A673 (cell line): ENCODE results near the gene ELL. TPM values are rescaled to one million over a fixed set of nuclear protein-coding genes. Genes with fewer than 3 reads are reported as not detected.
"Not testable (repeated sequence)": the region's sequence is repeated elsewhere in the genome, so short reads cannot be mapped to it uniquely, and the experiment has no call there.

Source experiments
- BruUV-seq: library from RNA; stranded (reverse); fragments of 400-500 nt; replicated peaks from 2 replicates; lab custom pipeline; 2021; lab: Mats Ljungman, UMichigan
- CTCF ChIA-PET: fragments of 300-600 bp; sonication (Branson Sonifier 250); formaldehyde crosslinking; loops from one replicate; lab custom pipeline; 2022; ENCODE audit warnings: antibody characterized with exemption; lab: Charles Lee
- POLR2A ChIA-PET: fragments of 300-600 bp; sonication (Branson Sonifier 250); formaldehyde crosslinking; loops from one replicate; lab custom pipeline; 2022; ENCODE audit warnings: antibody characterized with exemption; ENCODE audit not compliant: low non-redundant PET; lab: Charles Lee
- DNase-seq: peaks from one replicate; pipeline ENCODE4 v3.0.0-alpha.2; 2015; ENCODE audit warnings: low spot score
- H3K27ac ChIP-seq: fragments of 200-600 bp; sonication (generic); 2 replicates; pipeline ENCODE4 v1.5.1; 2016; ENCODE audit warnings: mixed run types, low read depth, mild to moderate bottlenecking, mixed read lengths, antibody characterized with exemption, low read length; ENCODE audit not compliant: poor library complexity, severe bottlenecking
- H3K27me3 ChIP-seq: fragments of 200-600 bp; sonication (generic); replicated peaks from 2 replicates; pipeline ENCODE4 v1.6.1; 2017; ENCODE audit warnings: mixed run types, low read depth, mild to moderate bottlenecking, mixed read lengths, antibody characterized with exemption, low read length; ENCODE audit not compliant: insufficient read depth, poor library complexity
- H3K36me3 ChIP-seq: fragments of 200-600 bp; sonication (generic); 2 replicates; pipeline ENCODE4 v1.6.1; 2016; ENCODE audit warnings: mixed run types, mild to moderate bottlenecking, mixed read lengths, antibody characterized with exemption, low read length; ENCODE audit not compliant: insufficient read depth, poor library complexity, severe bottlenecking
- H3K4me1 ChIP-seq: fragments of 200-600 bp; sonication (generic); 2 replicates; pipeline ENCODE4 v1.6.1; 2017; ENCODE audit warnings: mixed run types, mild to moderate bottlenecking, mixed read lengths, antibody characterized with exemption, low read length; ENCODE audit not compliant: insufficient read depth, poor library complexity, severe bottlenecking
- H3K4me3 ChIP-seq: fragments of 200-600 bp; sonication (generic); 2 replicates; pipeline ENCODE4 v1.5.1; 2016; ENCODE audit warnings: low read depth, mixed run types, mild to moderate bottlenecking, mixed read lengths, low read length; ENCODE audit not compliant: poor library complexity, severe bottlenecking
- H3K9me3 ChIP-seq: fragments of 200-600 bp; sonication (generic); 2 replicates; pipeline ENCODE4 v1.6.1; 2016; ENCODE audit warnings: mixed run types, low read depth, mild to moderate bottlenecking, mixed read lengths, antibody characterized with exemption, low read length; ENCODE audit not compliant: poor library complexity, severe bottlenecking
- CTCF ChIP-seq: fragments of 300-800, 200-600 bp; sonication (generic); conservative IDR thresholded peaks from 2 replicates; pipeline ENCODE4 v1.5.1; 2017; ENCODE audit warnings: low read depth, mild to moderate bottlenecking, antibody characterized with exemption, low read length, moderate library complexity, mixed read lengths
- EZH2 ChIP-seq: fragments of 200-600 bp; sonication (generic); IDR thresholded peaks from 2 replicates; pipeline ENCODE4 v1.6.1; 2017; ENCODE audit warnings: borderline replicate concordance, low read depth, mild to moderate bottlenecking, mixed read lengths, antibody characterized with exemption, low read length; ENCODE audit not compliant: poor library complexity, severe bottlenecking
- intact Hi-C: fragments of 100-400 bp; cut with micrococcal nuclease; formaldehyde crosslinking; loops from one replicate; pipeline ENCODE4 v1.10.0; 2022; ENCODE audit not compliant: unreplicated experiment
- total RNA-seq: library from RNA; stranded (reverse); gene quantifications from 2 replicates; pipeline ENCODE4 v1.2.3, GENCODE V29; 2021

ELL gene
- total RNA-seq, 1 experiment from 2014 or later, result 16.4 TPM

DNA sequence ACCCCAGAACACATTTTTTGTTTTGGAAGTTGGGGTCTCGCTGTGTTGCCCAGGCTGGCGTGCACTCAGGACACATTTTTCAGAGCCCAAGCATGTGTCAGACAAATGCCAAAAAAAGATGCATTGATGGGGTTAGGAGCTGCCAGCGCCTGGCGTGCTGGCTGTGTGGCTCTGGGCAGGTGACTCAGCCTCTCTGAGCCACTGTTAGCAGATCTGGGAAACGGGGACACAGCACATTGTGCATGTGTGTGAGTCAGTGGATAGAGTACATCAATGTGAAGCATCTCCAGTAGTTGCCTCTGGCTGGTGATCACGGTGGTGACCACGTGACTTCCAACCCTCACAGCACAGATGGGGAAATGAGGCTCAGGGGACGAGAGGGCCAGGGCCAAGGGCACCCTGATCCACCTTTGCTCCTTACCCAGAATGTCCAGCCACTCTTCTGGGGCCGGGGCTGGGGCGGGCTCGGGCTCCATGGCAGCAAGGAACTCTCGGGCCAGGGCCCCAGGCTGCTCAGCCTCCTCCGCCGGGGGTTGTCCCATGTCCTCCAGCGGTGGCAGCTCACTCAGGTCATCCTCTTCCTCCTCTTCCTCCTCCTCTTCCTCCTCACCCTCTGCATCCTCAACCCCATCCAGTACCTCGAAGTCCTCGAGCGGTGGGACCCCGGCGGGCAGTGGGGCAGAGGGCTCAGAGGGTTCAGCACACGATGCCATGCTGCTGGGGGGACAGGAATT is 19.6 kb upstream of the ELL start:
- POLR2A ChIA-PET, result no interaction called here
- Histone ChIP-seq H3K27me3 (no peaks in the 10 kb centered on the region), H3K9me3 (no peaks in the 10 kb centered on the region), H3K27ac (no peak overlapping the region), H3K36me3 (peaks cover 46% of the 10 kb centered on the region), H3K4me1 (peaks cover 10% of the 10 kb centered on the region), H3K4me3 (peak overlapping the region; percentile 56)
- no peak for DNase-seq
- TF ChIP-seq CTCF (no peak), EZH2 (no peak)
- BruUV-seq, result no TSS peak
- intact Hi-C loops, result no loop called here
- CTCF ChIA-PET, result no interaction called here

- BruUV-seq, H3K27ac ChIP-seq, H3K4me1 ChIP-seq, POLR2A ChIA-PET, H3K27me3 ChIP-seq, DNase-seq, intact Hi-C loops, H3K4me3 ChIP-seq, CTCF ChIA-PET, H3K9me3 ChIP-seq: not testable (repeated sequence)
- peaks cover 56% of the 10 kb centered on the region for H3K36me3 ChIP-seq
Observed at GRCh38 chr19:18540200-18540599, 18.3 kb upstream of the ELL start.

GRCh38 chr19:18539372-18539771 is 17.5 kb upstream of the ELL start:
- no peak overlapping the region for H3K27ac ChIP-seq
- peaks cover 56% of the 10 kb centered on the region for H3K36me3 ChIP-seq
- BruUV-seq, result no TSS peak
- DNase-seq, result no peak
- no peaks in the 10 kb centered on the region for H3K27me3 ChIP-seq
- ChIA-PET CTCF (interaction anchor here (0.6 kb wide), 1 partner anchor 15 kb away, joined by 3 read pairs; no protein-coding TSS in a partner anchor), POLR2A (no interaction called here)
- H3K9me3 ChIP-seq, result no peaks in the 10 kb centered on the region
- TF ChIP-seq CTCF (no peak), EZH2 (no peak)
- no peak overlapping the region for H3K4me3 ChIP-seq
- intact Hi-C loops, result no loop called here
- H3K4me1 ChIP-seq, result peaks cover 10% of the 10 kb centered on the region

GRCh38 chr19:18538115-18538514 is 16.2 kb upstream of the ELL start:
- Histone ChIP-seq H3K27ac (no peak overlapping the region), H3K4me3 (no peak overlapping the region), H3K9me3 (no peaks in the 10 kb centered on the region), H3K4me1 (peaks cover 5% of the 10 kb centered on the region), H3K27me3 (no peaks in the 10 kb centered on the region), H3K36me3 (peaks cover 57% of the 10 kb centered on the region)
- TF ChIP-seq CTCF, result no peak
- TF ChIP-seq EZH2, result no peak
- ChIA-PET CTCF (no interaction called here), POLR2A (interaction anchor here (0.7 kb wide), 1 partner anchor 137 kb away, joined by 23 read pairs; no protein-coding TSS in a partner anchor)
- intact Hi-C loops, result no loop called here
- DNase-seq, result no peak
- BruUV-seq, result no TSS peak
